ENCODE data around the gene JUP. TPM values are rescaled to one million over a fixed set of nuclear protein-coding genes. Genes with fewer than 3 reads are reported as not detected.

The JUP gene
- total and polyA plus RNA-seq, 10 of the 15 experiments (the other 5 are each of a cell fraction or from before 2014, with no cell fraction given), result 1.5 to 36.3 (median 11.6) TPM

DNA sequence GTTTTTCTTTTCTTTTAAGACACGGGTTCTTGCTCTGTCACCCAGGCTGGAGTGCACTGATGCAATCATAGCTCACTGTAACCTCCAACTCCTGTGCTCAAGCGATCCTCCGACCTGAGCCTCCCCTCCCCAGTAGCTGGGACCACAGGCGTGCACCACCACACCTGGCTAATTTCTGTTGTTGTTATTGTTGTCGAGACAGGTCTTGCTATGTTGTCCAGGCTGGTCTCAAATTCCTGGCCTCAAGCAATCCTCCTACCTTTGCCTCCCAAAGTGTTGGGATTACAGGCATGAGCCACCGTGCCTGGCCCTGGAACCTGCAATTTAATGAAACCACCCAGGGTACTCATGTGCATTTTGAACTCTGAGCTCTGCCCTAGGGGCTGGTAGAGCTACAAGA lies 24.1 kb downstream of the JUP start (continued):
- TF ChIP-seq CUX1 (IDR thresholded peaks at IDR 0.05; ENCODE audit: insufficient replicate concordance, low read depth, low read length), result no peak

GRCh38 chr17:41760878-41761277 lies 25.6 kb downstream of the JUP start:
- Histone ChIP-seq H2AFZ (ENCODE audit: control insufficient read depth, low read depth, low read length) (no peak overlapping the region), H3K79me2 (ENCODE audit: control insufficient read depth, insufficient read depth, low read length) (no peaks in the 10 kb centered on the region), H3K27me3 (replicated peaks in 1 of 2; ENCODE audit: control insufficient read depth in 2 of 2, insufficient read depth in 2 of 2, low read length in 1 of 2) (no peaks in the 10 kb centered on the region), H3K4me2 (ENCODE audit: control insufficient read depth, insufficient read depth) (no peak overlapping the region), H3K9ac (ENCODE audit: control insufficient read depth, insufficient read depth, low read length) (no peak overlapping the region), H4K20me1 (ENCODE audit: control insufficient read depth, insufficient read depth) (no peaks in the 10 kb centered on the region), H3K9me3 (replicated peaks; ENCODE audit: control insufficient read depth, insufficient read depth, low read length) (no peaks in the 10 kb centered on the region), H3K36me3 (ENCODE audit: control insufficient read depth in 2 of 2, insufficient read depth in 2 of 2, low read length in 1 of 2) (peaks cover 0 to 11% of the 10 kb centered on the region in 2 experiments; a peak in 2 of 4 replicates), H3K27ac (ENCODE audit: control insufficient read depth, insufficient read depth) (no peak overlapping the region), H3K4me1 (ENCODE audit: control insufficient read depth, insufficient read depth, low read length) (no peaks in the 10 kb centered on the region), H3K4me3 (no peak overlapping the region)
- SMC1A ChIA-PET (ENCODE audit: uncharacterized antibody, unreplicated experiment), result no interaction called here
- BruUV-seq (replicated peaks), result no TSS peak
- no peak for DNase-seq (ENCODE audit: low read depth, low spot score)
- no peak for TF ChIP-seq CEBPB (IDR thresholded peaks at IDR 0.05; ENCODE audit: borderline replicate concordance in 1 of 2, low read depth in 2 of 2, low read length in 2 of 2)
- peak; percentile 18; the same call in 1 of the 2 replicates for TF ChIP-seq SPI1 (IDR thresholded peaks at IDR 0.05; ENCODE audit: borderline replicate concordance, insufficient read depth, low read depth, low read length)
- POLR2A ChIA-PET, result interaction anchor here (0.5 kb wide), 1 partner anchor 171 kb away, joined by 4 read pairs; no protein-coding TSS in a partner anchor
- in situ Hi-C loops (cut with MboI) (loop anchor here (5.0 kb wide), 1 partner anchor 49 kb away; the partner anchor contains the start of gene GAST), intact Hi-C loops (cut with micrococcal nuclease; ENCODE audit: unreplicated experiment) (no loop called here)
- RAD21 ChIA-PET (ENCODE audit: unreplicated experiment), result no interaction called here
- peak; percentile 27; the same call in 2 of the 3 replicates for ATAC-seq
- CTCF ChIA-PET, result interaction anchor here (0.9 kb wide), 1 partner anchor 181 kb away, joined by 6 read pairs; no protein-coding TSS in a partner anchor
- WGBS (ENCODE audit: insufficient coverage, insufficient replicate concordance, low lambda C conversion rate, missing lambda C conversion rate), result 13% methylated on average over 6 of the region's 6 CpGs
- FAIRE-seq, result no peak

All from GM12878 (cell line).